CD4-positive, alpha-beta T cell treated with Interleukin-15 for 4 hours (primary cell): Measurements from ENCODE around the gene ING5.
A peak's percentile ranks its signal among the peaks of the same experiment; 100 is the strongest.

ENCODE experiments used
- DNase-seq: peaks from one replicate; pipeline ENCODE4 v3.0.0-alpha.2; 2020; ENCODE audit warnings: low spot score

The ING5 gene

GRCh38 chr2:241672243-241673188 is 29.3 kb upstream of the ING5 start:
- no peak for DNase-seq

- no peak for DNase-seq
Measured at GRCh38 chr2:241673189-241673663, 28.6 kb upstream of the ING5 start.

GRCh38 chr2:241673797-241674725 is 27.8 kb upstream of the ING5 start:
- DNase-seq: no peak

GRCh38 chr2:241675885-241676284 is 26.0 kb upstream of the ING5 start:
- no peak for DNase-seq

GRCh38 chr2:241676665-241677064 is 25.2 kb upstream of the ING5 start:
- no peak for DNase-seq

- no peak for DNase-seq
Measured at GRCh38 chr2:241677392-241677791, 24.4 kb upstream of the ING5 start.

GRCh38 chr2:241678307-241678706 is 23.5 kb upstream of the ING5 start:
- DNase-seq: no peak

- no peak for DNase-seq
Measured at GRCh38 chr2:241678784-241679540, 22.9 kb upstream of the ING5 start.

GRCh38 chr2:241680044-241680443 is 21.8 kb upstream of the ING5 start:
- no peak for DNase-seq

GRCh38 chr2:241680827-241681599 is 20.8 kb upstream of the ING5 start:
- DNase-seq: no peak

GRCh38 chr2:241686324-241686649 is 15.6 kb upstream of the ING5 start:
- DNase-seq: no peak

- DNase-seq: peak; percentile 96
Measured at GRCh38 chr2:241686650-241687425, 15.0 kb upstream of the ING5 start, which contains the start of gene DTYMK. DTYMK (minus strand) TSS chr2:241686815; CDS start chr2:241686783, 32 bp downstream.

- no peak for DNase-seq
Measured at GRCh38 chr2:241689306-241689705, 12.5 kb upstream of the ING5 start.

GRCh38 chr2:241690202-241690717 is 11.6 kb upstream of the ING5 start:
- no peak for DNase-seq

- no peak for DNase-seq
Measured at GRCh38 chr2:241692448-241692847, 9.4 kb upstream of the ING5 start.

- DNase-seq: no peak
Measured at GRCh38 chr2:241695651-241696050, 6.2 kb upstream of the ING5 start.

- no peak for DNase-seq
Measured at GRCh38 chr2:241701149-241701398, 765 bp upstream of the ING5 start.

- DNase-seq: peak; percentile 85
Measured at GRCh38 chr2:241702155-241703031, 554 bp downstream of the ING5 start.

- DNase-seq: no peak
Measured at GRCh38 chr2:241703032-241703604, 1.3 kb downstream of the ING5 start.
